OCI-LY1 (cell line): Measurements from ENCODE around the gene ACAN.

Source experiments
- H2AFZ ChIP-seq: fragments of 200-600 bp; sonication (generic), shearing (Covaris generic); 2 replicates; pipeline ENCODE4 v1.6.0; 2014; ENCODE audit warnings: antibody characterized with exemption, mild to moderate bottlenecking, low read length
- H3F3A ChIP-seq: fragments of 200-600 bp; sonication (generic), shearing (Covaris generic); 2 replicates; pipeline ENCODE4 v1.6.0; 2014; ENCODE audit warnings: mild to moderate bottlenecking, antibody characterized with exemption, low read length, moderate library complexity; ENCODE audit not compliant: insufficient read depth
- H3K27ac ChIP-seq: fragments of 200-600 bp; sonication (generic); 2 replicates; pipeline ENCODE4 v1.5.1; 2014; ENCODE audit warnings: low read length, mixed run types, mild to moderate bottlenecking, low read depth; ENCODE audit not compliant: poor library complexity, severe bottlenecking
- H3K27me3 ChIP-seq: fragments of 200-600 bp; sonication (generic); 2 replicates; pipeline ENCODE4 v1.6.0; 2014; ENCODE audit warnings: antibody characterized with exemption, mild to moderate bottlenecking, low read length, moderate library complexity; ENCODE audit not compliant: insufficient read depth
- H3K36me3 ChIP-seq: fragments of 200-600 bp; sonication (generic); 2 replicates; pipeline ENCODE4 v1.6.1; 2014; ENCODE audit warnings: mild to moderate bottlenecking, antibody characterized with exemption, low read length, moderate library complexity, mixed read lengths; ENCODE audit not compliant: insufficient read depth
- H3K4me1 ChIP-seq: fragments of 200-600 bp; sonication (generic); 2 replicates; pipeline ENCODE4 v1.5.1; 2014; ENCODE audit warnings: mild to moderate bottlenecking, low read length, moderate library complexity; ENCODE audit not compliant: insufficient read depth, severe bottlenecking
- H3K4me2 ChIP-seq: fragments of 200-600 bp; sonication (generic), shearing (Covaris generic); 2 replicates; pipeline ENCODE4 v1.6.1; 2014; ENCODE audit warnings: low read length
- H3K4me3 ChIP-seq: fragments of 200-600 bp; sonication (generic); 2 replicates; pipeline ENCODE4 v1.5.1; 2014; ENCODE audit warnings: low read length, low read depth, mild to moderate bottlenecking, mixed read lengths; ENCODE audit not compliant: poor library complexity, severe bottlenecking
- H3K79me2 ChIP-seq: fragments of 200-600 bp; shearing (Covaris generic); 2 replicates; pipeline ENCODE4 v1.6.1; 2016; ENCODE audit warnings: mixed run types, low read length, mixed read lengths; ENCODE audit not compliant: insufficient read depth
- H3K9ac ChIP-seq: fragments of 200-600 bp; sonication (generic), shearing (Covaris generic); 2 replicates; pipeline ENCODE4 v1.6.1; 2014; ENCODE audit warnings: mild to moderate bottlenecking, low read length, mixed read lengths
- H3K9me2 ChIP-seq: fragments of 200-600 bp; sonication (generic), shearing (Covaris generic); 2 replicates; pipeline ENCODE4 v1.6.1; 2014; ENCODE audit warnings: low read depth, mild to moderate bottlenecking, low read length, mixed read lengths
- H3K9me3 ChIP-seq: fragments of 200-600 bp; shearing (Covaris generic); 2 replicates; pipeline ENCODE4 v1.6.1; 2014; ENCODE audit warnings: low read length, mixed read lengths
- H4K20me1 ChIP-seq: fragments of 200-600 bp; sonication (generic), shearing (Covaris generic); 2 replicates; pipeline ENCODE4 v1.6.0; 2016; ENCODE audit warnings: mild to moderate bottlenecking, low read length; ENCODE audit not compliant: insufficient read depth
- CTCF ChIP-seq: fragments of 200-600 bp; sonication (generic), shearing (Covaris generic); IDR thresholded peaks from 2 replicates; pipeline ENCODE4 v1.5.1; 2017; ENCODE audit warnings: mild to moderate bottlenecking, antibody characterized with exemption, low read length, moderate library complexity, mixed read lengths
- EZH2 ChIP-seq: fragments of 200-600 bp; sonication (generic), shearing (Covaris generic); IDR thresholded peaks from 2 replicates; pipeline ENCODE4 v1.8.0; 2017; ENCODE audit warnings: borderline replicate concordance, mixed run types, mild to moderate bottlenecking, antibody characterized with exemption, low read length, moderate library complexity, mixed read lengths

Gene ACAN

GRCh38 chr15:88852476-88852875, 49.2 kb downstream of the ACAN start:
- Histone ChIP-seq H3K4me3 (no peak overlapping the region), H3F3A (no peaks in the 10 kb centered on the region), H3K4me1 (no peaks in the 10 kb centered on the region), H3K4me2 (no peak overlapping the region), H3K27ac (no peak overlapping the region), H3K9me2 (no peaks in the 10 kb centered on the region), H2AFZ (no peak overlapping the region), H4K20me1 (no peaks in the 10 kb centered on the region), H3K9me3 (peaks cover 3% of the 10 kb centered on the region; the same call in 1 of the 2 replicates), H3K27me3 (no peaks in the 10 kb centered on the region; the same call in 1 of the 2 replicates), H3K9ac (no peak overlapping the region), H3K79me2 (no peaks in the 10 kb centered on the region), H3K36me3 (no peaks in the 10 kb centered on the region)
- no peak for TF ChIP-seq CTCF
- no peak for TF ChIP-seq EZH2

- H3K27me3 ChIP-seq = peaks cover 4% of the 10 kb centered on the region
- no peaks in the 10 kb centered on the region for H3K36me3 ChIP-seq
- TF ChIP-seq CTCF (no peak), EZH2 (no peak)
- H3F3A ChIP-seq = no peaks in the 10 kb centered on the region
- no peaks in the 10 kb centered on the region for H4K20me1 ChIP-seq
- H3K4me1 ChIP-seq = no peaks in the 10 kb centered on the region
- no peak overlapping the region for H3K4me2 ChIP-seq
- H3K9ac ChIP-seq = no peak overlapping the region
- H3K27ac ChIP-seq = no peak overlapping the region
- H3K79me2 ChIP-seq = no peaks in the 10 kb centered on the region
- H3K4me3 ChIP-seq = no peak overlapping the region
- H3K9me2 ChIP-seq = no peaks in the 10 kb centered on the region
- peaks cover 3% of the 10 kb centered on the region; the same call in 1 of the 2 replicates for H3K9me3 ChIP-seq
- H2AFZ ChIP-seq = no peak overlapping the region
These were observed 55.7 kb downstream of the ACAN start for GRCh38 chr15:88858934-88859333.

GRCh38 chr15:88859550-88859949, 56.3 kb downstream of the ACAN start:
- Histone ChIP-seq H3K79me2 (no peaks in the 10 kb centered on the region), H3K9me2 (no peaks in the 10 kb centered on the region), H4K20me1 (no peaks in the 10 kb centered on the region), H3K9me3 (peaks cover 3% of the 10 kb centered on the region; the same call in 1 of the 2 replicates), H3K36me3 (no peaks in the 10 kb centered on the region), H3K4me2 (no peak overlapping the region), H3K9ac (no peak overlapping the region), H3K27me3 (peaks cover 4% of the 10 kb centered on the region), H2AFZ (no peak overlapping the region), H3K27ac (no peak overlapping the region), H3F3A (no peaks in the 10 kb centered on the region), H3K4me3 (no peak overlapping the region), H3K4me1 (no peaks in the 10 kb centered on the region)
- TF ChIP-seq EZH2 (no peak), CTCF (no peak)
